ENCODE data around the gene CDH8.

DNA sequence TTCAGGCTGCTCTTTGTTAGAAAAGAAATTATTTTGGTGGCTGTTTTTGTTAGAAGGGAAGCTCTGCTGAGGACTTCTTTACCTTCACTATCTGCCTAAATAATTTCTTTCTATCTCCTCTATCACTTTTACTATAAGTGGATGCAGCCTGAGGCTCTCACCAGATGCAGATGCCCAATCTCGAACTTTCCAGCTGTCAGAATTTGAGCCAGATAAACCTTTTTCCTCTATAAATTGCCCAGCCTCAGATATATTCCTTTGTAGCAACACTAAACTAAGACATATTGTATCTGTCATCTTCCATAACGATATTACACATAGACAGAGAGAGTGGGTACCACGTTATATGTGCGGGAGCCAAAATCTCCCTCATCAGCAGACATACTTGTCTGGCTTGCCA is 15.7 kb upstream of the CDH8 start:
- TF ChIP-seq, protein P1, sequence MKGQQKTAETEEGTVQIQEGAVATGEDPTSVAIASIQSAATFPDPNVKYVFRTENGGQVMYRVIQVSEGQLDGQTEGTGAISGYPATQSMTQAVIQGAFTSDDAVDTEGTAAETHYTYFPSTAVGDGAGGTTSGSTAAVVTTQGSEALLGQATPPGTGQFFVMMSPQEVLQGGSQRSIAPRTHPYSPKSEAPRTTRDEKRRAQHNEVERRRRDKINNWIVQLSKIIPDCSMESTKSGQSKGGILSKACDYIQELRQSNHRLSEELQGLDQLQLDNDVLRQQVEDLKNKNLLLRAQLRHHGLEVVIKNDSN (CRISPR knock-in tag; IDR thresholded peaks at IDR 0.05): no peak
- TF ChIP-seq, protein P2, sequence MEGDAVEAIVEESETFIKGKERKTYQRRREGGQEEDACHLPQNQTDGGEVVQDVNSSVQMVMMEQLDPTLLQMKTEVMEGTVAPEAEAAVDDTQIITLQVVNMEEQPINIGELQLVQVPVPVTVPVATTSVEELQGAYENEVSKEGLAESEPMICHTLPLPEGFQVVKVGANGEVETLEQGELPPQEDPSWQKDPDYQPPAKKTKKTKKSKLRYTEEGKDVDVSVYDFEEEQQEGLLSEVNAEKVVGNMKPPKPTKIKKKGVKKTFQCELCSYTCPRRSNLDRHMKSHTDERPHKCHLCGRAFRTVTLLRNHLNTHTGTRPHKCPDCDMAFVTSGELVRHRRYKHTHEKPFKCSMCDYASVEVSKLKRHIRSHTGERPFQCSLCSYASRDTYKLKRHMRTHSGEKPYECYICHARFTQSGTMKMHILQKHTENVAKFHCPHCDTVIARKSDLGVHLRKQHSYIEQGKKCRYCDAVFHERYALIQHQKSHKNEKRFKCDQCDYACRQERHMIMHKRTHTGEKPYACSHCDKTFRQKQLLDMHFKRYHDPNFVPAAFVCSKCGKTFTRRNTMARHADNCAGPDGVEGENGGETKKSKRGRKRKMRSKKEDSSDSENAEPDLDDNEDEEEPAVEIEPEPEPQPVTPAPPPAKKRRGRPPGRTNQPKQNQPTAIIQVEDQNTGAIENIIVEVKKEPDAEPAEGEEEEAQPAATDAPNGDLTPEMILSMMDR (IDR thresholded peaks at IDR 0.05): no peak
- TF ChIP-seq NFYB (CRISPR knock-in tag; conservative IDR thresholded peaks at IDR 0.05; ENCODE audit: low read depth) (no peak), GRHL2 (CRISPR knock-in tag; IDR thresholded peaks at IDR 0.05; ENCODE audit: insufficient replicate concordance, severe bottlenecking) (no peak)
